GM12874 (cell line): ENCODE data around the gene COL17A1.

ENCODE experiments used
- TF ChIP-seq, protein P1 (sequence below): IDR thresholded peaks from 2 replicates; pipeline ENCODE4 v1.5.1; 2011; ENCODE audit warnings: low read depth, mild to moderate bottlenecking, control low read depth, low read length, moderate library complexity; ENCODE audit not compliant: insufficient read depth

COL17A1 gene

DNA sequence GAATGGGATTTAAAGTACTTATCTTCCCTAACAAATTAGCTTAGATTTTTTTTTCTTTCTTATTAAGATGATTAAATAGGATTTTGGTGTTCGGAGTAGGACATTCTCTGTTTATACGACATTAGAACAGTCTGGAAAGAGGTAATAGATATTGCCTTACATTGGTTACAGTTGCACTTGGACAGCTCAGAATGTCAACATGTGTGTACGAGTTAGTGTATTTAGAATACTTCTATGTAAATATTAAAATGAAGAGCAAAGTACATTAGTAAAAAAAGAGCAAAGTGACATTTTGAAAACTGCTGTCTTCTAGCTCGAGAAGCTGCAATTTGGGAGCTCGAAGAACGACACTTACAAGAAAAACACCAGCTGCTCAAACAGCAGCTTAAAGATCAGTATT is 67.2 kb downstream of the COL17A1 start:
- TF ChIP-seq, protein P1, sequence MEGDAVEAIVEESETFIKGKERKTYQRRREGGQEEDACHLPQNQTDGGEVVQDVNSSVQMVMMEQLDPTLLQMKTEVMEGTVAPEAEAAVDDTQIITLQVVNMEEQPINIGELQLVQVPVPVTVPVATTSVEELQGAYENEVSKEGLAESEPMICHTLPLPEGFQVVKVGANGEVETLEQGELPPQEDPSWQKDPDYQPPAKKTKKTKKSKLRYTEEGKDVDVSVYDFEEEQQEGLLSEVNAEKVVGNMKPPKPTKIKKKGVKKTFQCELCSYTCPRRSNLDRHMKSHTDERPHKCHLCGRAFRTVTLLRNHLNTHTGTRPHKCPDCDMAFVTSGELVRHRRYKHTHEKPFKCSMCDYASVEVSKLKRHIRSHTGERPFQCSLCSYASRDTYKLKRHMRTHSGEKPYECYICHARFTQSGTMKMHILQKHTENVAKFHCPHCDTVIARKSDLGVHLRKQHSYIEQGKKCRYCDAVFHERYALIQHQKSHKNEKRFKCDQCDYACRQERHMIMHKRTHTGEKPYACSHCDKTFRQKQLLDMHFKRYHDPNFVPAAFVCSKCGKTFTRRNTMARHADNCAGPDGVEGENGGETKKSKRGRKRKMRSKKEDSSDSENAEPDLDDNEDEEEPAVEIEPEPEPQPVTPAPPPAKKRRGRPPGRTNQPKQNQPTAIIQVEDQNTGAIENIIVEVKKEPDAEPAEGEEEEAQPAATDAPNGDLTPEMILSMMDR = no peak

DNA sequence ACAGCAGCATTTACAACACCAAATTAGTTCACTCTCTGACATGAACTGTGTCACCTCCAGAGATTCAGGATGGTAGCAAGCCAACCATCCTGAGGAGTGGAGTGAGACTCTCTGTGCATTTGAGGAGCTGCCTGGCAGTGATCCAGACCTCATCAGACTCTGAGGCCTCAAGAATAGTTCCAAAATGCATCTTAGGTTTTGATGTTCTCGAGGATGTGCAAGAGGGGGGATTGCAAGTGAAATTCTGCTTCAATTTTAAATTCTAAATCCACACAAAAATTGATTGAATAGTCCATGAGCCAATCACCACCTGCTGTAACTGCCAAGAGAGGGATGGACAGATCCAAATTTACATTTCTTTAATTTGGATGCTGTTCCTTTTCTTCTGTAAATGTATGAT is 69.0 kb downstream of the COL17A1 start:
- TF ChIP-seq, protein P1 = no peak

DNA sequence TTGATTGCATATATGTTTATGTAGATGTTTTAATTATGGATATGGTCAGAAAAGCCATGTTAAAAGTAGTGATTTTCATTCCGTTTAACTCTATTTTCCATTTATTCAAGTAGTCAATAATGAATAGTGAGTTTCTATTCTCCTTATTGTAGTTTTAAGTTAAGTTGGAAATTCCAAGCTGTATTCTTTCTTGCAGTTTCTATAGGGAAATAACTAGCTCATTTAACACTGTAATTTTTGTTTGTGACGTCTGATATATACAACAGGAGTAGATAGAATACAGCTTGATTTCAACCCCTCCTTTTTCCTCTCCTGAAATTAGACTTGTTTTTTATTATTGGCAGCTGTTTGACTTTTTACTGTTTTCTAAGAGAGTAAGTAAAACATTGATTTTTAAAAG is 71.5 kb downstream of the COL17A1 start:
- TF ChIP-seq, protein P1 = no peak

GRCh38 chr10:104013489-104013888 is 72.2 kb downstream of the COL17A1 start:
- TF ChIP-seq, protein P1 = no peak

- TF ChIP-seq, protein P1 = no peak
Observed at GRCh38 chr10:104011904-104012303, 73.8 kb downstream of the COL17A1 start.

- TF ChIP-seq, protein P1 = no peak
Observed at GRCh38 chr10:104005172-104005863, 80.4 kb downstream of the COL17A1 start.

GRCh38 chr10:104002911-104003310 is 82.8 kb downstream of the COL17A1 start:
- TF ChIP-seq, protein P1 = no peak
